Stimulated activated CD8-positive, alpha-beta memory T cell treated with anti-CD3 and anti-CD28 coated beads, Interleukin-4, amount 100 ng/mL, for 4 hours (primary cell): ENCODE data around the gene RAPGEF4.

Experiments
- DNase-seq, 2 donors: peaks; one replicate each; pipeline ENCODE4 v3.0.0-alpha.2; 2020; ENCODE audit warnings: low read depth in 2 of 2, low spot score in 1 of 2

Gene RAPGEF4

DNA sequence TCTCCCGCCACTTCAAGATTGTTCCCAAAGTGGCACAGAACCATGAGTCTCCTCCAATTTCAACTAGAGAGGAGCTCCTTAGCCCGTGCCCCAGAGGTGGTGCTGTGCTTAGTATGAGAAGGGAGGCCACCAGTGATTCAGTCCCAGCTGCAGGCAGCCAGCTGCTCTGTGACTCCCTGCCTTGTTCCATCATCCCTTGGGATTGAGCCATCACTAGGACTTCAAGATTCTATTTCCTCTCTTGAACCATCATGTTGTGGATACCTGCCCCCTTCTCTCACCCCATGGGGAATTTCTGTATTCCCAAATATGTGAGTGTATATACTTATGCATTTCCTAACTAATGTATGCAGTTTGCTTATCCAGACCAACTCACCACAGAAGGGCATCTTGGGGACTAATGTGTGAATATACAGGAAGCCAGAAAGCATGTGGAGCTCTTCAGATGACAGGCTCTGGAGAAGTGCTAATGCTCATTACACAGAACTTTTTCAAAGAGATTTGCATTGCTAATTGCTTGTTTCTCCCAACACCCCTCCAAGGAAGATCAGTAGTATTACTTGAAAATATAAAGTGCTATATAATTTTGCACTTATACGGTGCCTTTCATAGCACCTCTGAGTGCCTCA is 229.0 kb downstream of the RAPGEF4 start:
- DNase-seq: no peak

DNA sequence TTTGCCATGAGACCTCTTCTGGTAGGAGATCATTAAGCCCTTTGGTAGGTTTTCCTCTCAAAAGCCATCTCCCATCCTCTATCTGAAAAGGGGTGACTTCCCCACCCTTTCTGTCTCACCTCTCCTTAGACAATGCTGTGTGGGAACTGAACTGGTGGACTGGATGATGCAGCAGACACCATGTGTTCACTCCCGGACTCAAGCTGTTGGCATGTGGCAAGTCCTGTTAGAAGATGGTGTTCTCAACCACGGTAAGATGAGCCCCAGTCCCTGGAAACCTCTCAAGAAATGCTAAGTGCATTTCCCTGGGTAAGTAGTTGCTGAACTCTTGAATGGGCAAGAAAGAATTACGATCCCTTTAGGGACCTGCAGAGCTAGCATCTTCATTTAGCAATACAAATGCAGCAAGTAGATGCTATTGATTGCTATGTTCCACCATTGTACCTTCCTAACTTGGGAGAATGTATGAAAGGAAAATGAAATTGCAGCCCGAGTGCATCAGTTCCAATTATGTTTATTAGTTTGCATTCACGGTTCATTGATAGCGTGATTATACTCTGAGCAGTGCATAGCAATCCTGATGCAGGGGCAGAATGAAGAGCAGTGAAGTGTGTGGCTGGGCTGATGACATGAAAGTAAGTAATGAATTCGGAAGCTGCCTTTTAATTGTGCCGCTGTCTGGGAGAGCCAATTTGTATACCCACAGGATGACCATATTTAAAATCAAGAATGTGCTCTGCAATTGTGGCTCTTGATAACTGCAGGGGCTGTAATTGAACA is 230.0 kb downstream of the RAPGEF4 start:
- no peak for DNase-seq

DNA sequence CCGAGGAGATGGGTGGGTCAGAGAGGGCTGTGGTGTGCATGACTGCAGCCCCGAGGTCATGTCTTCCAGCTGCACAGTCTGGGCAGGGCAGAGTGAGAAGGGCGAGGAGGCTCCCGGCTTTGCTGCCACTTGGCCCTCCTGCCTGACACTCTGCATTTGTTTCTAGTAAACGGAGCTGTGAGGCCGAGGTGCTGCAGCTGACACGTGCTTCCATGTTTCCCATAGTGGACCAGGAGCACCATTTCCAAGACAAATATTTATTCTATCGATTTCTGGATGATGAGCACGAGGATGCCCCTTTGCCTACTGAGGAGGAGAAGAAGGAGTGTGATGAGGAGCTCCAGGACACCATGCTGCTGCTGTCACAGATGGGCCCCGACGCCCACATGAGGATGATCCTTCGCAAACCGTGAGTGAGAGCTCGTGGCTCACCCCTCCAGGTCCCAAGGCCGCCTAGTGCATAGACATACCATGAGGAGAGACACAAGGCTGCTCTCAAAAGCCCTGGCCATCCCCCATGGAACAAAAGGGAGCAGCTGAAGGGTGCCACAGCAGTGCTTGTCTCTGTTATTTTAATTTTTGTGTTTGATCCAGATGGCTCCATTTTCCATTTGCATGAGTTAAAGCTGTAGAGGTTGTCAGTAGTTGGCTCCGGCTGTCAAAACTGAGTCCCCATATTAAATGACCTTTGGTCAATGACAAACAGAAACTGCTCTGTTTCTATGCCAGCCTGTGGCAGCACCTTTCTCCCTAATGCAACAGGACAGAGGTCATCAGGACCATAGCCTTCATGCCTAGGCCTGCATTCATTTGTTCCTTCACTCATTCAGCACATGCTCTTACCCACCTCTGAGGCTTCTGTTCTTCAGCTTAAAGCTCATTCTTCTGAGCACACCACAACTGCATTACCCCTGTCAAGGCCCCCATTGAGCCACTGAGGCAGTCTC is 231.7 kb downstream of the RAPGEF4 start:
- DNase-seq: no peak

DNA sequence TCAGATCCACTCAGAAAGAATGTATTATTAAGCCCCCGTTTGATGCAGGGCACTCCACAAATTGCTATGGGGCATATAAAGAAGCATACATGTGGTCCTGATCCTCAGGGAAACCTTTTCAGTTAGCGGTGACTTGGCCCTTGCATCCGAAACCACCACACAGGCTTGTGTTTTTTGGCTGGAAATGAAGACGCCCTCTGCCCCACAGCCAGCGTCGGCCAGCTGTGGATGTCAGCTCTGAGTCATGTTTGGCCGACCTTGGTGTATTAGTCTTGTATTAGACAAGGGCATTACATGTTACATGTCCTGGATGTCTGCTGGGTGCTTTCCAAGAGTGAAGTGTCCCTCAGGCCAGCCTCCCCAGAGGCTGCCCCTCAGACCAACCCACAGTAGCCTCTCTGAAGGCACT is 232.4 kb downstream of the RAPGEF4 start:
- DNase-seq: no peak

DNA sequence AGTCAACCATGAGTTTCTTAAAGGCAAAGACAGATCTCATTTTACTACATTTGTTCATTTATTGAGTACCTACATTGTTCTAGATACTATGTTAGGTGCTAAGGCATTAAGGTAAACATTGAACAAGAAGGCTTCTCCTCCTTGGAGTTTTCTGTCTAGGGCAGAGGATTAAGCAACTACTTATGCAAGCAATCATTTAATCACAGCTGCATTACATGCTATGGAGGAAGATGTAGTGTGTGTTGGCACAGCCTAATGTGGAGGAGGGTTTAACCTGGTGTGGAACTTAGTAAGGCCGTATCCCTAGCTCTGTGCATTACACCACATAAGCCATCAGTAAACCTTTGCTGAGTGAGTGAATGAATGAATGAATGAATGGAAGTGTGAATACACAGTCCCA is 233.5 kb downstream of the RAPGEF4 start:
- no peak for DNase-seq

DNA sequence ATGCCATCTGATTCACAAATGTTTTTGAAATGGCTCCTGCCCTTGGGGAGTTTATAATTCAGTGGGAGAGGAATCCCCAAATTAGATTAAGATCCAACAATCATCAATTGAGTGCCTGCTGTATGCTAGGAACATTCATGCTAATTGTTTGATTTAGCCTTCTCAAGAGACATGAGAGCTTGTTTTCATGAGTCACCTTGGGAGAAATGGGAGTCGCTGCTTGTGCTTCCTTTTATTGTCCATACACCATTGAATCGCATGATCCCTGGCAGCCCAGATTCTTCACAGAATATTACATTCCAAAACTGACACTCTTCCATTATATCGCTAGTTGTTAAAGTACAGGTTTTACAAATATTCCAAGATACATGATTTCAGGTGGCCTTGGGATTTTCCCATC is 234.0 kb downstream of the RAPGEF4 start:
- no peak for DNase-seq

DNA sequence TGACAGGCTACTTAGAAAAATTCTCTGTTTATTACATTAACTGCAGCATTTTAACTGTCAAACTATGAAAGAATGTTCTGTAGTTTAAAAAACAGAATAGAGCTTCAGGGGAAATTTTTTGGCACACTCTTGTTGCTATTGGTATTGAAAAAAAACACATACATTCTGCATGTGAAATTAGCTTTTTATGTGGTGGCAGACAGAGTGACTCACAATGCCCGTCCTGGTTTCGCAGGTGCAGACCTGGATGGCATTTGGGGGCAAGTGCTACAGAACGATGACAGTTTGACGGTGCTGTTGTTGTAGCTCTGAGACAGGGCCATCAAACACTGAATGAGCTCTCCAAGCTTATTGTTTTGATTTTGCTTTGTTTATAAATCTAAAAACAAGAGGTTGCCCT is 235.0 kb downstream of the RAPGEF4 start:
- no peak for DNase-seq

DNA sequence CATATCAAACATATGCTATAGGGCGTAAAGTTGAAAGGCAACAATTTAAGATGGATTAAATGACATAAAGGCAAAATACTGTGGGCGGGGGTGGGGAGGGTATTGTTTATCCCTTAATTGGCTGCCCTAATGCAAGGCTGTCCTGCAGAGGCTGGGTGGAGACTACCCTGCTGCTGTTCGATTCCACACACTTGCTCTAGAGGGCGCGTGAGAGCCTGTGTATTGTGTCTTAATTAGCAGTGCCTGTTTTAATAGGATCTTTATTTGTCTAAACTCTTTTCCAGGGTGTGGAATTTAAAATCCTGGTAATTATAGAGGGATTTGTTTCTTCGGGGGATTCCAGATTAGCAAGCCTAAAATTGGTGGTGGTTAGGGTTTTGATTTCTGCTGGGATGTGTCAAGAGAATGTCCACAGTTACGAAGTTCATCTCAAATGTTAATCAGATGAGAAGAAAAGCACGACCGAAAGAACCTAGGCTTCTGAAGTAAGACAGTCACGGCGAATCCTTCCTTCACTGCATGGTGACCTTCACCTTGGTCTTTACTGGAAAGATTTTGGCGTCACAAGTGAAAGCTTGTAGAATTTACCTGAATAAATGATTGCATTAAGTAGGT is 236.5 kb downstream of the RAPGEF4 start:
- no peak for DNase-seq

DNA sequence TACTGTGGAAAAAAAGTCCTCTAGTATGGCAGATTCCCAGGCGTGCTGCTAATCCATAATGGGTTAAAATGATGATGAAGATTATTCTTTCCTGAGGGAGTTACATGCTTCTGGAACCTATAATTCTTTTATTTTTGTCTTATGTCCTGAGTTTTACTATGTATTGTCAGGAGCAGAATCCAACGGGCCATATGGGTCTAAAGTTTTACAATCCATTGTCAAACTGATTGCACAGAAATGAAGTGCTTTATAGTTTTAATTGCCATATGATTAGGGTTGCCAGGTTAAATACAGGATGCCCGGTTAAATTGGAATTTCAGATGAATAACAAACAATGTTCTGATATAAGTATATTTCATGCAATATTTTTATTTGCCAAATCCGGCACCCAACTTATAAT is 239.1 kb downstream of the RAPGEF4 start:
- no peak for DNase-seq

DNA sequence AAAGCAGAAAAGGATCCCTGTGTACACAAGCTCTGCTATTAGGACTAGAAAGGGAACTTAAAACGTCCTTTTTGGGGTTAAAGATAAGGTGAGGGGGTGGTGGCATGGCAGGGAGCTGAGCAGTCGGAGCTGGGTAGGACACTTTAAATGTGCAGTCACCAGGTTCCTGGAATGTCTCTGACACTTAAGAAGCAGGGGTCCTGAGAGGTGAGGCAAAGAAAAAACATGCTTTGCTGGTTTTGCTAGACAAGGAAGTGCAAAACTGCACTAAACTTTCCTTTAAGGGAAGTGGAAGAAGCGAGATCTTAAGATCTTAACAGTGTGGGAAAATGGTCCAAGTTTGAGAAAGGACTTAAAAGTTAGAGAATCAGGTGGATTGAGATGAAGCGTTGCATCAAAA is 240.5 kb downstream of the RAPGEF4 start:
- no peak for DNase-seq

DNA sequence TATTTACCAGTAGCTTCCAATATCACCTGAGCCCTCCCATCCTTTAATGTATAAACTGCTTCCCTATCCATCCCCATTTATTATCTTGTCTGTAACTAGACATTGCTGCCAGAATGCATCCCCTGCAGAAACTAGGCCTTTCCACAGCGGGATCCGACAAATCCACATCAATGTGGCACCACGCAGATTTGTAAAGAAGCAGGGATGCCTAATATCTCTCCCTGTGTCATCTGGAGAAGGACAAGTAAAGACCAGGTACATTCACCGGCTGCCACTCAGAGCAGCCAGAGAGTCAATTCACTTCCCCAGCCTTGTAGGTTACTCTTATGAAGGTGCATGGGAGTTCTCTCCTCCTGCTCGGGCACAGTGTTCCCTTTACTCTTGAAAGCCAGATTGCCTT is 241.2 kb downstream of the RAPGEF4 start:
- DNase-seq: no peak

DNA sequence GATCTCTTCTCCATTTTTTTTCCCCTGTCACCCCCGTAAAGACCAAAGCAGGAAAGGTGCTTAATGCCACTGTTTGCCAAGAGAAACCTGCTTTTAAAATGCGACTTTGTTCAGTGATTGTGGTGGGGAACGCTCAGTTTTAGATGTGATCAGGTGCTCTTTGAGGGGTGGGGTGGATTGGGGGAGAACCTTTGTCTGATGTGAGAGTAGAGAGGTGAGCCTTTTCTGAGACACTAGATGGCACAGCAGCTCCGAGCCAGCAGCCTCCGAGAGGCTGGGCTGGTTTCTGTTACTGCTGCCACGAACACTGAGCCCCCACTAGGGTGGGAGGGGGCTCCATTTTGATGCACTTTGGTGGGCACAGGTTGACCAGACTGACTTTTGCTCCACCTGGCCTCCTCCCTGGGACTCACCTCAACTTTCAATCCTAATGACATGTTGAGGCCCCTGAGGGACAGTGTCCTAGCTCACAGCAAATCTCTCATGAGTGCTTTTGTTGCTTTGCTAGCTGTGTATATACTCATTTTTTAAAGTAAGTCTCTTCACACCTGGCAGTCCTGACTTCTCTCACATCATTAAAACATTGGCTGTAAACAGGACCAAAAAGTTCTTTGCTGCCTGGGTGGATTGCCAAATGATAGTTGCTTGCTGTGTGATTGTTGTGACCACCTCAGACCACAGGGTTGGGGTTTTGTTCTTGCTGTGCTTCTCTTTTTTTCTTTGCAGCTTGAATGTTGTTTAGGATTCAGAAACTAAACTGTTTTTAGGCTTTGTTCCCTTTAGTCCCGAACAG is 241.8 kb downstream of the RAPGEF4 start:
- DNase-seq: no peak

DNA sequence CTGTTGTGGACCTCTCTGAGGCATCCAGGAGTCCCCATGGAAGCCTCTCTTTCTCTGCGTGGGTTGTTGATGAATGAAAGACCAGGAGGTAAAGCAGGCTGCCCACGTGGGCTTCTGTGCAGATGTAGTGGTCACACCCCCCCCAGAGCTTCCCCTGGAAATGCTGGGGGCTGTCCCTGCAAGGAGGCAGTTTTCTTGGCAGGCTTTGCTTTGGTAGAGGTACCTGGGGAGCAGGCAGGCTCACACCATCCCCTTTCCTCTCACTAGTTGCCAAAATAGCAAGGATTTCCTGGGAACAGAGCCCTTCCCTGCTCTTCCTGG is 242.4 kb downstream of the RAPGEF4 start:
- DNase-seq: no peak

DNA sequence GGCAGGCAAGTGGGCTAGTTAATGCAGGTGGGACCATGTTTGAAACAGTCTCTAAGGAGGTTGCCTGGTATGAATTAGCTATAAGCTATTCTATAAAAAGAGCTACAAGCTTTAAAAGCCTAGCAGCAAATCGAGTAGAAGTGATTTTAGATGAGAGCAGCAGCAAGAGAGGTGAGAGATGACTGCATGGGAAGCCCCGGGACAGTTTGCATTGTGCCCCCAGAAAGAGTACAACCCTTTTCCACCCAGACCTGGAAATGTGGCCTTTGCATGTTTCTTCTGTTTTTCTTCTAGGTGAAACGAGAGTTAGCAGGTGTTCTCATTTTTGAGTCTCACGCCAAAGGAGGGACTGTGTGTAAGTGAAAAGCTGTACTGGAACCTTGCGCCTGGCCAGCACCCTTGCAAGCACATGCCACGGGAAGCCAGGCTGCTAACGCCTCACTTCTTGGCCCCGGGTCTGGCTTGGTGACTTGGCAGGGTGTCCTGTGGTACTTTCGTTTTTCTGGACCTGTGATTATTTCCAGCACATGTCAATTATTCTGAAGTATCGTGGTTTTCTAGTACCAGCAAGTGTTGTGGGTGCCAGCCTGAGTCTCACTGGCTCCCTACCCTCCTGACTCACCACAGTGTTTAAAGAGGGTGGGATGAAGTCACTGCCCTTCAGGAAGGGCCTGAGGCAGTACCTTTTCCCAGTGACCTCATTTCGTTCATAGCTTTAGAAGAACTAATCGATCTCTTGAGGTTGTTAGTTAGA is 249.7 kb downstream of the RAPGEF4 start:
- DNase-seq: no peak

DNA sequence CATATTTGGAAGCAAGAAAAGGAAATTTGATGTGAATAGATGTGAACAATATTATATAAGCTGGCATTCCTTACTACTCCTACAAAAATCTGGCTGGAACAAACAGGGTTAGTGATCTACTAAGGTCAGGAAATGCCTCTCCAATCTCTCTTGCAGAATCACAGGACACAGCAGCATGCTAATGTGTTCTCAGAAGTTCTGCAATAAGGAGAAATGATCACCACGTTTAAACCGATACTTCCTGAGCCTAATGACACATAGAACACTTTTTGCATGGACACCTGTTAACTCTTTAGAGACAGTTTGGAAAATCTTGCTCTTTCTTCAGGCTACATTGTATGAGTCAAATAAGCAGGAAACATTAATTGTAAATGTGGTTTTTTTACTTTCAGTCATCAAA is 250.4 kb downstream of the RAPGEF4 start:
- DNase-seq: no peak

DNA sequence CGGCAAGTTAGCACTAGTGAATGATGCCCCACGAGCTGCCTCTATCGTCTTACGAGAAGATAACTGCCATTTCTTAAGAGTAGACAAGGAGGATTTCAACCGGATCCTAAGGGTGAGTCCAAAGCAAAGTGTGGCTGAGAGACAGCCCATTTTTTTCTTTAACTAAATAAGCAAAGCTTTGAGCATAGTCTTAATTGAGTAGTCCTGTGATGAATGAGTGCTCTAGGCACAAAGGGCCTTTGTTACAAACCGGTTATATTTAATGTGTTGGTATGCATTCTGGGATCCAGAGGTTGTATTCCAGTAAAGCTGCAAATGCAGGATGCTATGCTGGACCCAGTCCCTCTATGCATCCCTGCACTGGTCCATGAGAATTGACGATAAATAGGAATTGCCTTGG is 253.1 kb downstream of the RAPGEF4 start:
- no peak for DNase-seq

DNA sequence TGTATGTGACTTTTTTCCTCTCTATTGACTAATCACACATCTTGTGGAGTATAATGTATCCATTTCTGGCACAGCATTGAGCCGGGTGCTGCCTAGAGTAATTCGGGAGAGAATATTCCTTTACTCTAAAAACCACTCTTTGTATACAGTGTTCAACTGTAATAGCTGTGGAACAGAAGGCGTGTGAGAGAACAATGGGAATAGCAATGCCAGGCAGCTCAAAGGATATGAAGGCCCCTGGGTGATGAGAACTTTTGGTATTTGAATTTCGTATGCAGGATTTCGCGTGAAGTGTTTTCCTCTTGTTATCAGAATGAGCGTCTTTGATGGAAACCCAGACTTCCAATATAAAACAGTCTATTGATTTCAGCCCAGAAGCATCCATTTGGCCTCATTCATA is 255.4 kb downstream of the RAPGEF4 start:
- no peak for DNase-seq

DNA sequence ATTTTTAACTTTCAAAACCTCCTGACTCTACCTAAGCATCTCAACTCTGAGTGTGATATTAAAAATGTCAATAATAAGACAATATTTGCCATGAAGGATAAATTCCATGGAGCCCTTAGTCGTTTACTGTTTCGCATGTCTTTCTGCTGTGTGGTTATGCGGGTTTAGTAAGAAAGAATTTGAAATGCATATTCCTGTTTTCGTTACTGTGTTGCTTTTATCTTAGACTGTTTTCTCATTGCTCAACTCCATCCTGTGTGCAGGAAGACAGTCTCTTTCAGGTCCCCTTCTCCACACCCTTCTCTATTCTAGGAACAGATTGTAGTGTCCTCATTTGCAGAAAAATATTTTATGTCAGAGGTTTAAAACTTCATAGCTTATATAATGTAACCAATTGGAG is 257.5 kb downstream of the RAPGEF4 start:
- no peak for DNase-seq

DNA sequence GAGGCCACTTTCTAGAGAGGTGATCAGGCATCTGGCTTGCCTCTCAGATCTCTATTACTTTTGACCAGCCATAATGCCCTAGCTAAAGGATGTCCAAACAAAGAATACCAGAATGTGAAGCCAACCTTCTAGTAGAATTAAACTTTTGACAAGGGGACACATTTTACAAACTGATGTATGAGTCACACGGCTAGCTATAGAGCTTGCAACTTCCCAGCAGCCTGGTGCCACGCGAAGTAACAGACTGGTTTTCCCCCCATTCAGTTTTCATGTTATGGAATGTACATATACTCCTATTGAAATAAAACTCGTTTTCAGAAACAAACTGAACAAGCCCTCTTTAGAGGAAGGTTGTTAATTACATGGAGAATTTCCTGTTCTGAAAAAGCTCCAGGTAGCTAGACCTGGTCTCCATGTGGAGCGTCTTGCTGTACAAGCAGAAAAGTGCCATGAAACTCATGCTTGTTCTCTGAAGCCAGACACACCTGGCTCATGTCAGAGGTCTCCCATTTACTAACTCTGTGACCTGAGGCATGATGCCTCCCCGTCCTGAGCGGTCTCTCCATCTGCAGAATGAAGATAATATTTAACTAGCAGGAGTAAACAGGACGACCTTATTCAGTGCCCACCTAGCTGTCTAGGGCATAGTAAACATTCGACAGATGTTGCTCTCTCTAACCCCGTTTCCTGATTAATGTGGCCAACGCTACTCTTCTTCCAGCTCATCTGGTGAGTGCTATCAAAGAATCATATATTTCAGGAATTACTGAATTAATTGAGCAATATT is 258.5 kb downstream of the RAPGEF4 start:
- no peak for DNase-seq
